ENCODE data around the gene GNAZ. TPM values are rescaled to one million over a fixed set of nuclear protein-coding genes. Genes with fewer than 3 reads are reported as not detected.
"Not testable (repeated sequence)": the region's sequence is repeated elsewhere in the genome, so short reads cannot be mapped to it uniquely, and the experiment has no call there.

Gene GNAZ
- polyA plus RNA-seq, 1 donor (not counting 4 experiments of a cell fraction or from before 2014, with no cell fraction given) = 0.03 TPM

- H3K4me2 ChIP-seq (ENCODE audit: control insufficient read depth, extremely low read depth, insufficient read depth, low read depth, low read length) = no peak overlapping the region
- H3K27ac ChIP-seq (ENCODE audit: control insufficient read depth, insufficient read depth, low read length) = no peak overlapping the region
- no peak for FAIRE-seq
- DNase-seq (ENCODE audit: low read depth, low spot score) = no peak
- no peak overlapping the region for H3K9ac ChIP-seq (ENCODE audit: control insufficient read depth, extremely low read depth, insufficient read depth, low read length)
- H3K4me3 ChIP-seq (ENCODE audit: control insufficient read depth in 2 of 3, extremely low read depth in 1 of 3, insufficient read depth in 2 of 3, low read depth in 1 of 3, low read length in 3 of 3) = no peak overlapping the region
- TF ChIP-seq EZH2 (IDR thresholded peaks at IDR 0.05; ENCODE audit: low read length) (no peak), CTCF (optimal IDR thresholded peaks at IDR 0.05 in 1 of 3, IDR thresholded peaks at IDR 0.05 in 1 of 3, conservative IDR thresholded peaks at IDR 0.05 in 1 of 3; ENCODE audit: extremely low read depth in 1 of 3, insufficient read depth in 2 of 3, low read length in 3 of 3) (no peak)
- no peak overlapping the region for H2AFZ ChIP-seq (ENCODE audit: control insufficient read depth, low read length)
- no peaks in the 10 kb centered on the region for H3K36me3 ChIP-seq (ENCODE audit: control insufficient read depth in 2 of 2, extremely low read depth in 1 of 2, insufficient read depth in 2 of 2, low read length in 2 of 2)
- H3K4me1 ChIP-seq (ENCODE audit: control insufficient read depth, extremely low read depth, insufficient read depth, low read length) = no peaks in the 10 kb centered on the region
- H3K9me3 ChIP-seq (ENCODE audit: control insufficient read depth, low read depth, low read length) = no peaks in the 10 kb centered on the region
- H3K27me3 ChIP-seq (ENCODE audit: control insufficient read depth, extremely low read depth, insufficient read depth, low read length) = no peaks in the 10 kb centered on the region
- H4K20me1 ChIP-seq (ENCODE audit: control insufficient read depth, extremely low read depth, insufficient read depth, low read length) = no peaks in the 10 kb centered on the region
- H3K79me2 ChIP-seq (ENCODE audit: control insufficient read depth, insufficient read depth, low read length) = no peaks in the 10 kb centered on the region
- H3K9me1 ChIP-seq (ENCODE audit: control insufficient read depth, extremely low read depth, insufficient read depth, low read length) = no peaks in the 10 kb centered on the region
- dilution Hi-C loops (cut with MboI; ENCODE audit: extremely low pct_ligation_motif_present, low sequenced_read_pairs) = no loop called here
These were observed 22.6 kb upstream of the GNAZ start for GRCh38 chr22:23047742-23048141.

GRCh38 chr22:23050546-23050945 is 19.8 kb upstream of the GNAZ start:
- H3K4me2 ChIP-seq (ENCODE audit: control insufficient read depth, extremely low read depth, insufficient read depth, low read depth, low read length); H3K9ac ChIP-seq (ENCODE audit: control insufficient read depth, extremely low read depth, insufficient read depth, low read length); H3K27ac ChIP-seq (ENCODE audit: control insufficient read depth, insufficient read depth, low read length); H3K9me3 ChIP-seq (ENCODE audit: control insufficient read depth, low read depth, low read length); H3K4me3 ChIP-seq (ENCODE audit: control insufficient read depth in 2 of 3, extremely low read depth in 1 of 3, insufficient read depth in 2 of 3, low read depth in 1 of 3, low read length in 3 of 3); H3K4me1 ChIP-seq (ENCODE audit: control insufficient read depth, extremely low read depth, insufficient read depth, low read length); H4K20me1 ChIP-seq (ENCODE audit: control insufficient read depth, extremely low read depth, insufficient read depth, low read length); DNase-seq (ENCODE audit: low read depth, low spot score); H3K79me2 ChIP-seq (ENCODE audit: control insufficient read depth, insufficient read depth, low read length); FAIRE-seq; H3K36me3 ChIP-seq (ENCODE audit: control insufficient read depth in 2 of 2, extremely low read depth in 1 of 2, insufficient read depth in 2 of 2, low read length in 2 of 2); dilution Hi-C loops (cut with MboI; ENCODE audit: extremely low pct_ligation_motif_present, low sequenced_read_pairs); H3K9me1 ChIP-seq (ENCODE audit: control insufficient read depth, extremely low read depth, insufficient read depth, low read length); H3K27me3 ChIP-seq (ENCODE audit: control insufficient read depth, extremely low read depth, insufficient read depth, low read length); H2AFZ ChIP-seq (ENCODE audit: control insufficient read depth, low read length): not testable (repeated sequence)

GRCh38 chr22:23053051-23053707 is 17.1 kb upstream of the GNAZ start:
- no peaks in the 10 kb centered on the region for H3K9me3 ChIP-seq (ENCODE audit: control insufficient read depth, low read depth, low read length)
- H3K27me3 ChIP-seq (ENCODE audit: control insufficient read depth, extremely low read depth, insufficient read depth, low read length) = no peaks in the 10 kb centered on the region
- no peak overlapping the region for H3K9ac ChIP-seq (ENCODE audit: control insufficient read depth, extremely low read depth, insufficient read depth, low read length)
- H3K4me2 ChIP-seq (ENCODE audit: control insufficient read depth, extremely low read depth, insufficient read depth, low read depth, low read length) = no peak overlapping the region
- no peaks in the 10 kb centered on the region for H3K36me3 ChIP-seq (ENCODE audit: control insufficient read depth in 2 of 2, extremely low read depth in 1 of 2, insufficient read depth in 2 of 2, low read length in 2 of 2)
- TF ChIP-seq EZH2 (IDR thresholded peaks at IDR 0.05; ENCODE audit: low read length) (no peak), CTCF (optimal IDR thresholded peaks at IDR 0.05 in 1 of 3, IDR thresholded peaks at IDR 0.05 in 1 of 3, conservative IDR thresholded peaks at IDR 0.05 in 1 of 3; ENCODE audit: extremely low read depth in 1 of 3, insufficient read depth in 2 of 3, low read length in 3 of 3) (no peak)
- no peak for DNase-seq (ENCODE audit: low read depth, low spot score)
- H3K4me1 ChIP-seq (ENCODE audit: control insufficient read depth, extremely low read depth, insufficient read depth, low read length) = no peaks in the 10 kb centered on the region
- no peak for FAIRE-seq
- no peaks in the 10 kb centered on the region for H3K9me1 ChIP-seq (ENCODE audit: control insufficient read depth, extremely low read depth, insufficient read depth, low read length)
- H3K27ac ChIP-seq (ENCODE audit: control insufficient read depth, insufficient read depth, low read length) = no peak overlapping the region
- dilution Hi-C loops (cut with MboI; ENCODE audit: extremely low pct_ligation_motif_present, low sequenced_read_pairs) = no loop called here
- H4K20me1 ChIP-seq (ENCODE audit: control insufficient read depth, extremely low read depth, insufficient read depth, low read length) = no peaks in the 10 kb centered on the region
- no peaks in the 10 kb centered on the region for H3K79me2 ChIP-seq (ENCODE audit: control insufficient read depth, insufficient read depth, low read length)
- no peak overlapping the region for H2AFZ ChIP-seq (ENCODE audit: control insufficient read depth, low read length)
- no peak overlapping the region for H3K4me3 ChIP-seq (ENCODE audit: control insufficient read depth in 2 of 3, extremely low read depth in 1 of 3, insufficient read depth in 2 of 3, low read depth in 1 of 3, low read length in 3 of 3)

Measured in keratinocyte (primary cell).